ENCODE measurements around the gene ATRNL1.

- no peak for TF ChIP-seq CTCF (conservative IDR thresholded peaks at IDR 0.05; ENCODE audit: low read length)
- no peak for TF ChIP-seq EZH2phosphoT487 (IDR thresholded peaks at IDR 0.05; ENCODE audit: borderline replicate concordance, low read depth, low read length)
Measured at GRCh38 chr10:115998301-115998700, 905.1 kb downstream of the ATRNL1 start.
